DMS53 treated with DMSO at 0.1 percent for 48 hours (cell line): ENCODE data around the gene ST8SIA4.
A peak's percentile ranks its signal among the peaks of the same experiment; 100 is the strongest.
"Not testable (repeated sequence)": the region's sequence is repeated elsewhere in the genome, so short reads cannot be mapped to it uniquely, and the experiment has no call there.

Experiments
- DNase-seq: peaks from one replicate; lab custom pipeline; 2025; ENCODE audit not compliant: unreplicated experiment; lab: John Stamatoyannopoulos, UW

The ST8SIA4 gene

GRCh38 chr5:100789694-100790093 lies 113.4 kb downstream of the ST8SIA4 start:
- no peak for DNase-seq

- no peak for DNase-seq
Observed at GRCh38 chr5:100788417-100788816, 114.7 kb downstream of the ST8SIA4 start.

GRCh38 chr5:100787648-100788047 lies 115.4 kb downstream of the ST8SIA4 start:
- DNase-seq: no peak

- DNase-seq: not testable (repeated sequence)
Observed at GRCh38 chr5:100785536-100785935, 117.5 kb downstream of the ST8SIA4 start.

- DNase-seq: no peak
Observed at GRCh38 chr5:100780376-100780870, 122.7 kb downstream of the ST8SIA4 start.

GRCh38 chr5:100779669-100780375 lies 123.3 kb downstream of the ST8SIA4 start:
- DNase-seq: no peak

- peak; percentile 15 for DNase-seq
Observed at GRCh38 chr5:100777680-100778300, 125.3 kb downstream of the ST8SIA4 start.

GRCh38 chr5:100775533-100775855 lies 127.6 kb downstream of the ST8SIA4 start:
- no peak for DNase-seq

GRCh38 chr5:100772548-100772947 lies 130.5 kb downstream of the ST8SIA4 start:
- no peak for DNase-seq

- no peak for DNase-seq
Observed at GRCh38 chr5:100772006-100772405, 131.1 kb downstream of the ST8SIA4 start.

- DNase-seq: no peak
Observed at GRCh38 chr5:100771181-100771580, 131.9 kb downstream of the ST8SIA4 start.

- DNase-seq: no peak
Observed at GRCh38 chr5:100768221-100768620, 134.9 kb downstream of the ST8SIA4 start.

GRCh38 chr5:100762995-100763394 lies 140.1 kb downstream of the ST8SIA4 start:
- no peak for DNase-seq

GRCh38 chr5:100762108-100762507 lies 141.0 kb downstream of the ST8SIA4 start:
- DNase-seq: no peak

- DNase-seq: no peak
Observed at GRCh38 chr5:100761192-100761591, 141.9 kb downstream of the ST8SIA4 start.

- DNase-seq: no peak
Observed at GRCh38 chr5:100760688-100761087, 142.4 kb downstream of the ST8SIA4 start.

- DNase-seq: peak; percentile 40
Observed at GRCh38 chr5:100758780-100759179, 144.3 kb downstream of the ST8SIA4 start.

- no peak for DNase-seq
Observed at GRCh38 chr5:100758306-100758705, 144.8 kb downstream of the ST8SIA4 start.

- DNase-seq: no peak
Observed at GRCh38 chr5:100757618-100758017, 145.5 kb downstream of the ST8SIA4 start.
